RWPE1 (cell line): ENCODE data around the gene DSCAM.

Experiments
- CTCF ChIA-PET: fragments of 350-600 bp; sonication (Branson Sonifier 250); formaldehyde crosslinking; extraction: SDS; loops from one replicate; lab custom pipeline; 2021; lab: Yijun Ruan, JAX
- POLR2A ChIA-PET: fragments of 400-600 bp; formaldehyde crosslinking; extraction: SDS; loops from one replicate; lab custom pipeline; 2020; ENCODE audit warnings: antibody characterized with exemption; ENCODE audit not compliant: low non-redundant PET; lab: Yijun Ruan, JAX
- DNase-seq: peaks from one replicate; pipeline ENCODE4 v3.0.0; 2012; ENCODE audit warnings: low spot score
- H3K27ac ChIP-seq: fragments of 450-650 bp; 2 replicates; pipeline ENCODE4 v1.5.1; 2017
- CTCF ChIP-seq: fragments of 450-650 bp; conservative IDR thresholded peaks from 2 replicates; pipeline ENCODE4 v1.5.1; 2017; ENCODE audit warnings: low read depth, mild to moderate bottlenecking

The DSCAM gene

GRCh38 chr21:40667967-40668366 is 179.0 kb downstream of the DSCAM start:
- DNase-seq, result no peak
- CTCF ChIA-PET, result no interaction called here
- H3K27ac ChIP-seq, result no peak overlapping the region
- POLR2A ChIA-PET, result no interaction called here
- no peak for TF ChIP-seq CTCF

DNA sequence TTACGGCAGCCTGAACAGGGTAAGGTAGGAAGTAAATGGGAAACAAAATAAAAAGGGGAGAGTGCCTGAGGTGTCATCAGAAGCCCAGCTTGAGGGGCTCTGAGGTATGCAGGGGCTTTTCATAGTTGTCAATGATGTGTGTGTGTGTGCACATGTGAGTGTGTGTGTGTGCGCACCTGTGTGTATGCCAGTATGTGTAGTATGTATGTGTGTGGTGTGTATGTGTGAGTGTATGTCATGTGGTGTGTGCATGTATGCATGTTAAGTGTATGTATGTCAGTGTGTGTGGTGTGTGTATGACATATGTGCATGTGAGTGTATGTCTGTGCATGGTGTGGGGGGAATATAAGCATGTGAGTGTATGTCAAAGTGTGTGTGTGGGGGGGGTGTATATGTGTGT is 184.1 kb downstream of the DSCAM start:
- DNase-seq, result no peak
- ChIA-PET CTCF (no interaction called here), POLR2A (no interaction called here)
- no peak overlapping the region for H3K27ac ChIP-seq
- TF ChIP-seq CTCF, result no peak

DNA sequence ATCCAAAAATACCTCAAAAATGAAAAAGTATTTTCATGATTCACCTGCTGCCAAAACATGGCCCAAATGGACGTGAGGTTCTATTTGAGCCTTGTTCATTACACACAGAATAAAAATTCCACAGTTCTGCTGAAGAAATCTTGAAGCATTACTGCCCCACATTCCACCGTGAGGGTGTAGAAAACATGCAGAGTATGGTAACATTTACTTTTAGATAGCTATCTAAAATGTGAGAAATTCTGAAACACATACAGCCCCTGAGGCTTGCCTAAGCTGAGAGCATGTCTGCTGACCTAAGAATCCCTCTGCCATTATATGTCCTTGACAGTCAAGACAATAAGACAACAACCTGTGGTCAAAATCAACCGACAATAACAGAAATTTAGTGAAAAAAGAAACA is 186.5 kb downstream of the DSCAM start:
- CTCF ChIA-PET, result no interaction called here

DNA sequence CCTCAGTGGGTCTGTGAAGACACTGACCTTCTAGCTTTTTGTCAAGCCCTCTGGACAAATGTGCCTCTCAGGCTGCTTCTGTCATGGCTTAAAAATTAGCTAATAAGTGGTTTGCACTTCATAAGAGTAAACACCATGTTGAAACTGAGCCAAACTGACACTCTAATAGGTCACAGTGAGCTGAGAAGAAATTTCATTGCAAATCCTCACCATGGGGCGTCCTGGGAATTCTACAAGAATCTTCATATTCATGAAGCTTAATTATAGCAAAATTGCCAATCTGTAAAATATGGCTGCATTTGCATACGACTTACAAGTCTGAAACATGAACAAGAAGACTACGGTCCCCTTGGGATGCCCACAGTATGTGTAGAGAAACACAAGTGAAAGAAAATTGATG is 188.6 kb downstream of the DSCAM start:
- DNase-seq, result no peak
- POLR2A ChIA-PET, result no interaction called here
- H3K27ac ChIP-seq, result no peak overlapping the region
- CTCF ChIA-PET, result no interaction called here
- no peak for TF ChIP-seq CTCF

More for the DNA sequence above, 186.5 kb downstream of the DSCAM start:
- no peak for TF ChIP-seq CTCF
- no peak overlapping the region for H3K27ac ChIP-seq
- no peak for DNase-seq
- POLR2A ChIA-PET, result no interaction called here

DNA sequence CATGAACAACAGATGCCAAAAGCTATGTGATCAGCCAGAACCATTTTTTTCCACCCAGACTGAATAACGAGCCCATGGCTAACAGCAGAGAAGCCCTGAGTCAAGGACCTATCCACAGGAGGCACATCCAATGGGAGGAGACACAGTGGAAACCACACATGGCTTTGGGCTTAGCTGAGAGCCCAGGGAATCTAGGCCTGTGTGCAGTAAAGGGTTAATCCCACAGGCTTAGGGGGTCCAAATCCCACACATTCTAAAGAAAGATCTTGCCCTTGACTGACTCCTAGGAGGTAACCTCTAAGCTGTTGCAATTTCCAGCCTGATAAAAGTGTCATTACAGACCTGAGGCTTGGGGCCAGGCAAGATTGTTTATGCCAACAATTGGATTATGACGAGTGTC is 194.5 kb downstream of the DSCAM start:
- no peak for TF ChIP-seq CTCF
- no peak for DNase-seq
- no peak overlapping the region for H3K27ac ChIP-seq
- POLR2A ChIA-PET, result no interaction called here
- CTCF ChIA-PET, result no interaction called here

DNA sequence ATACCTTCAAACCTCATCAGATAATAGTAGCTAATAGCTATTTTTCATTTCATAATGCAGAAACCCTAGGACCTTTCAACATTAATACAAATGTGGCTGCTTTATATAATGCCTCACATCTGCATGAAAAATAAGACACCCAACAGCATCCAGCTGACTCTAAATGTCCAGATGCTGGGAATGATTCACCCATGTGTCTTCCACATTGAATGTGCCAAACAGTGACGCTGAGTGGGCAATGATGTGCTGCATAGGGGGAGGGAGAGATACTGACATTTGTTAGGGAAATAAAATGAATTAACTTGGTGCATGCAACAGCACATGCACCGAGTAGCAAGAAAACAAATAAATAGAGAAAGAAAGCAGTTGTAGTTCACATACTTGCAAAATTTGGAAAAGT is 199.3 kb downstream of the DSCAM start:
- TF ChIP-seq CTCF, result no peak
- H3K27ac ChIP-seq, result no peak overlapping the region
- ChIA-PET CTCF (no interaction called here), POLR2A (no interaction called here)
- no peak for DNase-seq

- TF ChIP-seq CTCF, result no peak
- no peak for DNase-seq
- ChIA-PET CTCF (no interaction called here), POLR2A (no interaction called here)
- H3K27ac ChIP-seq, result no peak overlapping the region
Measured at GRCh38 chr21:40646651-40647050, 200.3 kb downstream of the DSCAM start.
